ENCODE measurements around the gene ZNF277. TPM values are rescaled to one million over a fixed set of nuclear protein-coding genes. Genes with fewer than 3 reads are reported as not detected.

The ZNF277 gene
- total RNA-seq, 1 experiment from 2014 or later: 21.3 TPM

DNA sequence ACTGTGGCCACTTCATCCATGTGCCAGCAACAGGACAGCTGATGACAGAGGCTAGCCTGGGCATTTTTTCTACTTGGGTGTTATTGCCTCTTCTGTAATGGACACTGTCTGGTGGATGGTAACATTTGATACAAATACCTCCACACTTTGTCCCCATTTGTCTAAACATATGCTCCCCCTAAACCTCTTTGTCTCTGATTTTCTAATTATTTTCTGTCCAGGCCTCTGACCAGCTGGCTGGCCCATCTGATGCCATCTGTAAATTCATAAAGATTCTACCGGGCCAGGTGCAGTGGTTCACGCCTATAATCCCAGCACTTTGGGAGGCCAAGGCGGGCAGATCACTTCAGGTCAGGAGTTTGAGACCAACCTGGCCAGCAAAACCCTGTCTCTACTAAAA, 159.1 kb downstream of the ZNF277 start:
- H3K4me2 ChIP-seq (ENCODE audit: low read length): no peak overlapping the region

More for the DNA sequence above, 159.1 kb downstream of the ZNF277 start:
- Histone ChIP-seq H3K36me3 (ENCODE audit: control insufficient read depth in 1 of 2, insufficient read depth in 2 of 2, low read length in 2 of 2) (no peaks in the 10 kb centered on the region), H3K27ac (ENCODE audit: low read depth, low read length) (no peak overlapping the region), H3K4me1 (ENCODE audit: control insufficient read depth in 1 of 2, insufficient read depth in 2 of 2, low read length in 2 of 2) (no peaks in the 10 kb centered on the region), H3K9me2 (ENCODE audit: insufficient read depth) (no peaks in the 10 kb centered on the region), H3K79me2 (ENCODE audit: insufficient read depth, low read length) (no peaks in the 10 kb centered on the region), H2AFZ (ENCODE audit: low read depth, low read length, poor library complexity, severe bottlenecking) (no peak overlapping the region), H4K20me1 (ENCODE audit: insufficient read depth) (no peaks in the 10 kb centered on the region), H3K9me3 (ENCODE audit: control insufficient read depth in 1 of 2, insufficient read depth in 1 of 2, low read depth in 1 of 2, low read length in 2 of 2) (no peaks in the 10 kb centered on the region), H3K27me3 (ENCODE audit: insufficient read depth, low read length) (no peaks in the 10 kb centered on the region), H3K9ac (ENCODE audit: low read length) (no peak overlapping the region), H3K4me3 (replicated peaks in 1 of 2; ENCODE audit: low read depth in 1 of 2, low read length in 2 of 2) (no peak overlapping the region)
- CTCF ChIA-PET: no interaction called here
- no TSS peak for BruUV-seq (replicated peaks)
- RAD21 ChIA-PET (ENCODE audit: low non-redundant PET in 1 of 2, low total read pairs in 2 of 2, uncharacterized antibody in 2 of 2, unreplicated experiment in 2 of 2): no interaction called here
- TF ChIP-seq EZH2 (IDR thresholded peaks at IDR 0.05) (no peak), ZFX (IDR thresholded peaks at IDR 0.05) (no peak), SRF (IDR thresholded peaks at IDR 0.05; ENCODE audit: low read depth) (no peak), ZNF274 (IDR thresholded peaks at IDR 0.05; ENCODE audit: low read depth, low read length) (no peak), TCF7L2 (IDR thresholded peaks at IDR 0.05; ENCODE audit: borderline replicate concordance, extremely low read depth, insufficient read depth, insufficient read length) (no peak), ELF1 (IDR thresholded peaks at IDR 0.05; ENCODE audit: borderline replicate concordance, low read depth) (no peak), CEBPB (IDR thresholded peaks at IDR 0.05; ENCODE audit: low read depth) (no peak), SP1 (IDR thresholded peaks at IDR 0.05; ENCODE audit: low read depth) (no peak), CBX3 (IDR thresholded peaks at IDR 0.05; ENCODE audit: low read depth) (no peak), YY1 (IDR thresholded peaks at IDR 0.05; ENCODE audit: extremely low read depth, insufficient replicate concordance, low read depth, low read length) (no peak), EGR1 (IDR thresholded peaks at IDR 0.05; ENCODE audit: low read depth) (no peak), JUND (IDR thresholded peaks at IDR 0.05) (no peak), EZH2phosphoT487 (IDR thresholded peaks at IDR 0.05; ENCODE audit: borderline replicate concordance) (no peak)
- TF ChIP-seq, protein P1, sequence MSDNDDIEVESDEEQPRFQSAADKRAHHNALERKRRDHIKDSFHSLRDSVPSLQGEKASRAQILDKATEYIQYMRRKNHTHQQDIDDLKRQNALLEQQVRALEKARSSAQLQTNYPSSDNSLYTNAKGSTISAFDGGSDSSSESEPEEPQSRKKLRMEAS (IDR thresholded peaks at IDR 0.05): no peak
- TF ChIP-seq, protein P2, sequence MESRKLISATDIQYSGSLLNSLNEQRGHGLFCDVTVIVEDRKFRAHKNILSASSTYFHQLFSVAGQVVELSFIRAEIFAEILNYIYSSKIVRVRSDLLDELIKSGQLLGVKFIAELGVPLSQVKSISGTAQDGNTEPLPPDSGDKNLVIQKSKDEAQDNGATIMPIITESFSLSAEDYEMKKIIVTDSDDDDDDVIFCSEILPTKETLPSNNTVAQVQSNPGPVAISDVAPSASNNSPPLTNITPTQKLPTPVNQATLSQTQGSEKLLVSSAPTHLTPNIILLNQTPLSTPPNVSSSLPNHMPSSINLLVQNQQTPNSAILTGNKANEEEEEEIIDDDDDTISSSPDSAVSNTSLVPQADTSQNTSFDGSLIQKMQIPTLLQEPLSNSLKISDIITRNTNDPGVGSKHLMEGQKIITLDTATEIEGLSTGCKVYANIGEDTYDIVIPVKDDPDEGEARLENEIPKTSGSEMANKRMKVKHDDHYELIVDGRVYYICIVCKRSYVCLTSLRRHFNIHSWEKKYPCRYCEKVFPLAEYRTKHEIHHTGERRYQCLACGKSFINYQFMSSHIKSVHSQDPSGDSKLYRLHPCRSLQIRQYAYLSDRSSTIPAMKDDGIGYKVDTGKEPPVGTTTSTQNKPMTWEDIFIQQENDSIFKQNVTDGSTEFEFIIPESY (IDR thresholded peaks at IDR 0.05; ENCODE audit: extremely low read depth, insufficient replicate concordance, low read length): no peak
- TF ChIP-seq, protein P3, sequence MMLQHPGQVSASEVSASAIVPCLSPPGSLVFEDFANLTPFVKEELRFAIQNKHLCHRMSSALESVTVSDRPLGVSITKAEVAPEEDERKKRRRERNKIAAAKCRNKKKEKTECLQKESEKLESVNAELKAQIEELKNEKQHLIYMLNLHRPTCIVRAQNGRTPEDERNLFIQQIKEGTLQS (IDR thresholded peaks at IDR 0.05): no peak
- TF ChIP-seq, protein P4, sequence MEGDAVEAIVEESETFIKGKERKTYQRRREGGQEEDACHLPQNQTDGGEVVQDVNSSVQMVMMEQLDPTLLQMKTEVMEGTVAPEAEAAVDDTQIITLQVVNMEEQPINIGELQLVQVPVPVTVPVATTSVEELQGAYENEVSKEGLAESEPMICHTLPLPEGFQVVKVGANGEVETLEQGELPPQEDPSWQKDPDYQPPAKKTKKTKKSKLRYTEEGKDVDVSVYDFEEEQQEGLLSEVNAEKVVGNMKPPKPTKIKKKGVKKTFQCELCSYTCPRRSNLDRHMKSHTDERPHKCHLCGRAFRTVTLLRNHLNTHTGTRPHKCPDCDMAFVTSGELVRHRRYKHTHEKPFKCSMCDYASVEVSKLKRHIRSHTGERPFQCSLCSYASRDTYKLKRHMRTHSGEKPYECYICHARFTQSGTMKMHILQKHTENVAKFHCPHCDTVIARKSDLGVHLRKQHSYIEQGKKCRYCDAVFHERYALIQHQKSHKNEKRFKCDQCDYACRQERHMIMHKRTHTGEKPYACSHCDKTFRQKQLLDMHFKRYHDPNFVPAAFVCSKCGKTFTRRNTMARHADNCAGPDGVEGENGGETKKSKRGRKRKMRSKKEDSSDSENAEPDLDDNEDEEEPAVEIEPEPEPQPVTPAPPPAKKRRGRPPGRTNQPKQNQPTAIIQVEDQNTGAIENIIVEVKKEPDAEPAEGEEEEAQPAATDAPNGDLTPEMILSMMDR (IDR thresholded peaks at IDR 0.05 in 2 of 3, conservative IDR thresholded peaks at IDR 0.05 in 1 of 3; ENCODE audit: borderline replicate concordance in 1 of 3, insufficient read depth in 1 of 3, low read depth in 2 of 3, low read length in 2 of 3): no peak
- TF ChIP-seq, protein P5, sequence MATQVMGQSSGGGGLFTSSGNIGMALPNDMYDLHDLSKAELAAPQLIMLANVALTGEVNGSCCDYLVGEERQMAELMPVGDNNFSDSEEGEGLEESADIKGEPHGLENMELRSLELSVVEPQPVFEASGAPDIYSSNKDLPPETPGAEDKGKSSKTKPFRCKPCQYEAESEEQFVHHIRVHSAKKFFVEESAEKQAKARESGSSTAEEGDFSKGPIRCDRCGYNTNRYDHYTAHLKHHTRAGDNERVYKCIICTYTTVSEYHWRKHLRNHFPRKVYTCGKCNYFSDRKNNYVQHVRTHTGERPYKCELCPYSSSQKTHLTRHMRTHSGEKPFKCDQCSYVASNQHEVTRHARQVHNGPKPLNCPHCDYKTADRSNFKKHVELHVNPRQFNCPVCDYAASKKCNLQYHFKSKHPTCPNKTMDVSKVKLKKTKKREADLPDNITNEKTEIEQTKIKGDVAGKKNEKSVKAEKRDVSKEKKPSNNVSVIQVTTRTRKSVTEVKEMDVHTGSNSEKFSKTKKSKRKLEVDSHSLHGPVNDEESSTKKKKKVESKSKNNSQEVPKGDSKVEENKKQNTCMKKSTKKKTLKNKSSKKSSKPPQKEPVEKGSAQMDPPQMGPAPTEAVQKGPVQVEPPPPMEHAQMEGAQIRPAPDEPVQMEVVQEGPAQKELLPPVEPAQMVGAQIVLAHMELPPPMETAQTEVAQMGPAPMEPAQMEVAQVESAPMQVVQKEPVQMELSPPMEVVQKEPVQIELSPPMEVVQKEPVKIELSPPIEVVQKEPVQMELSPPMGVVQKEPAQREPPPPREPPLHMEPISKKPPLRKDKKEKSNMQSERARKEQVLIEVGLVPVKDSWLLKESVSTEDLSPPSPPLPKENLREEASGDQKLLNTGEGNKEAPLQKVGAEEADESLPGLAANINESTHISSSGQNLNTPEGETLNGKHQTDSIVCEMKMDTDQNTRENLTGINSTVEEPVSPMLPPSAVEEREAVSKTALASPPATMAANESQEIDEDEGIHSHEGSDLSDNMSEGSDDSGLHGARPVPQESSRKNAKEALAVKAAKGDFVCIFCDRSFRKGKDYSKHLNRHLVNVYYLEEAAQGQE (IDR thresholded peaks at IDR 0.05; ENCODE audit: low read depth): no peak
- intact Hi-C loops (cut with micrococcal nuclease): no loop called here
- no peak for DNase-seq (ENCODE audit: low read depth, low spot score)
- no peak for ATAC-seq
- POLR2A ChIA-PET: no interaction called here

Measured in HCT116 (cell line).